HG02623 (cell line): ENCODE measurements around the gene SPSB2.

Experiments
- ATAC-seq: cut with Tn5 transposase; IDR thresholded peaks from one replicate; pipeline ENCODE4 v1.9.1; 2021; ENCODE audit warnings: moderate library complexity; ENCODE audit not compliant: unreplicated experiment

SPSB2 gene

GRCh38 chr12:6833189-6833890 is 39.8 kb downstream of the SPSB2 start:
- ATAC-seq = no peak

GRCh38 chr12:6832125-6832524 is 41.0 kb downstream of the SPSB2 start:
- no peak for ATAC-seq

- no peak for ATAC-seq
Measured at GRCh38 chr12:6831450-6831995, 41.6 kb downstream of the SPSB2 start.

- ATAC-seq = no peak
Measured at GRCh38 chr12:6830999-6831398, 42.1 kb downstream of the SPSB2 start.

GRCh38 chr12:6830286-6830890 is 42.7 kb downstream of the SPSB2 start:
- ATAC-seq = no peak

- ATAC-seq = no peak
Measured at GRCh38 chr12:6829536-6830220, 43.4 kb downstream of the SPSB2 start.

GRCh38 chr12:6828781-6829535 is 44.1 kb downstream of the SPSB2 start:
- ATAC-seq = no peak

GRCh38 chr12:6827982-6828780 is 44.9 kb downstream of the SPSB2 start, which contains the start of gene P3H3:
TSS of gene P3H3 (plus strand) at chr12:6828407. CDS start at chr12:6828441, 34 bp downstream.
- no peak for ATAC-seq

GRCh38 chr12:6827437-6827911 is 45.6 kb downstream of the SPSB2 start:
- no peak for ATAC-seq

GRCh38 chr12:6826734-6827436 is 46.2 kb downstream of the SPSB2 start:
- ATAC-seq = no peak

- ATAC-seq = no peak
Measured at GRCh38 chr12:6826125-6826733, 46.9 kb downstream of the SPSB2 start.

- ATAC-seq = no peak
Measured at GRCh38 chr12:6825398-6826124, 47.5 kb downstream of the SPSB2 start.

- no peak for ATAC-seq
Measured at GRCh38 chr12:6824901-6825381, 48.2 kb downstream of the SPSB2 start.

- no peak for ATAC-seq
Measured at GRCh38 chr12:6824085-6824775, 48.9 kb downstream of the SPSB2 start.

- no peak for ATAC-seq
Measured at GRCh38 chr12:6823182-6824084, 49.7 kb downstream of the SPSB2 start.

GRCh38 chr12:6822426-6823135 is 50.5 kb downstream of the SPSB2 start:
- no peak for ATAC-seq
